Measurements from ENCODE around the gene PHLDA3.

GRCh38 chr1:201429736-201430501, 39.1 kb downstream of the PHLDA3 start:
- TF ChIP-seq CTCF (tag by site-specific recombination; IDR thresholded peaks at IDR 0.05) (no peak), RBAK (tag by site-specific recombination; IDR thresholded peaks at IDR 0.05) (no peak), ZNF24 (tag by site-specific recombination; IDR thresholded peaks at IDR 0.05) (no peak), BCL6B (tag by site-specific recombination; IDR thresholded peaks at IDR 0.05) (no peak), PRDM4 (tag by site-specific recombination; IDR thresholded peaks at IDR 0.05) (no peak), ZNF214 (tag by site-specific recombination; IDR thresholded peaks at IDR 0.05; ENCODE audit: borderline replicate concordance) (no peak), ZBTB10 (tag by site-specific recombination; IDR thresholded peaks at IDR 0.05) (no peak), TCF7L2 (IDR thresholded peaks at IDR 0.05; ENCODE audit: borderline replicate concordance, low read depth, low read length) (no peak)
